Stimulated activated CD8-positive, alpha-beta memory T cell treated with anti-CD3 and anti-CD28 coated beads, Interleukin-12 subunit alpha, Interleukin-12 subunit beta, amount 100 ng/mL, for 1 hour (primary cell): ENCODE results near the gene HSPD1.

Experiments used
- DNase-seq: peaks from one replicate; pipeline ENCODE4 v3.0.0-alpha.2; 2020; ENCODE audit warnings: low read depth

The HSPD1 gene

GRCh38 chr2:197499594-197500502 is at the start of gene HSPD1, which contains the start of gene HSPE1:
Gene HSPD1 (minus strand): TSS chr2:197499840. CDS start chr2:197498848, 992 bp downstream.
Gene HSPE1 (plus strand): TSS chr2:197500379. CDS start chr2:197500437, 58 bp downstream.
- peak; percentile 95 for DNase-seq

GRCh38 chr2:197548582-197548981 is 48.9 kb upstream of the HSPD1 start:
- DNase-seq: no peak

DNA sequence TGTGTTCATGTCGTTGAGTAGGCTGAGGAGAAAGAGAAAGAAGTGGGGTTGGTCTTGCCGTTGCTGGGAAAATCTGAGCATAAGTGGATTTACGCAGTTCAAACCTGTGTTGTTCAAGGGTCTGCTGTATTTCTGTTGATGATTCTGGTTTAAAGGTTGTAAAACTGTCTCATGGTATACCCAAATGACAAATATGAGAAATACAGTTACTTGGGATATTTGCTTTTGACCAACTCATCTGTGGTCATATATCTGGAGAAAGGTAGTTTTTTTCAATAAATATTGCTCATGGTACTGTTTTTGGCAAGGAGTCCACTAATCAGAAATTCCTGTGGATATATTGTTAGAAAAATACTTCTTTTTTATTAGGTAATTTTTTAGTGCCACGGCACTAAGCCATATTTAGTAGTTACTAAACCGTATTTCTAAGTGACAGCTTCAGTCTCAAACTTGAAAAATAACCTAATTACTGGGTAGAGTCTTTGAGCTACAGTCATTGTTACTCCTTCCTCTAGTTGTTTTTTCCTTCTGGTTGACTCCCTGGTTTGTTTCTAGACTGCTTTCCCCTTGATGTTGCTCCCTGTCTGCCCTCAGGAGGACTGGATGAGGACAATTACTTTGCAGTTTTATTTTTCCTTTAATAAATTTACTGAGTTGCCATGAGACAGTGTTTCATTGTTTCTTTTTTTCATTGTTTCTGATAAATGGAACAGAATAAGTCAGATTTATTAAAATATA is 47.7 kb upstream of the HSPD1 start:
- DNase-seq: no peak

DNA sequence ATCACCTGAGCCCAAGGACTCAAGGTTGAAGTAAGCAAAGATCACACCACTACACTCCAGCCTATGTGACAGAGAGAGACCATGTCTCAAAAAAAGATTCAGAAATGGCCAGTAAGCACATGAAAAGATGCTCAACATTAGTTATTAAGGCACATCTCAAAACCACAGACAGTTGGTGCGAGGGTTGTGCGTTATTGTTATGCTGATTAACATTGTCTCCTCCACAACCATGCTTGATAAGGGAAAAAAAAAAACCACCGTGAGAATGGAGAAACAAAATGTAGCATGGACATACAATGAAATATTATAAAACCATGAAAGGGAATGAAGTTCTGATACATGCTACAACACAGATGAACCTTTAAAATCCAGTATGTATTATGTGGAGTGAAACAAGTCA is 43.6 kb upstream of the HSPD1 start:
- DNase-seq: no peak

- no peak for DNase-seq
These were observed 40.1 kb upstream of the HSPD1 start for GRCh38 chr2:197539734-197540133.

GRCh38 chr2:197538412-197538811 is 38.8 kb upstream of the HSPD1 start:
- no peak for DNase-seq

DNA sequence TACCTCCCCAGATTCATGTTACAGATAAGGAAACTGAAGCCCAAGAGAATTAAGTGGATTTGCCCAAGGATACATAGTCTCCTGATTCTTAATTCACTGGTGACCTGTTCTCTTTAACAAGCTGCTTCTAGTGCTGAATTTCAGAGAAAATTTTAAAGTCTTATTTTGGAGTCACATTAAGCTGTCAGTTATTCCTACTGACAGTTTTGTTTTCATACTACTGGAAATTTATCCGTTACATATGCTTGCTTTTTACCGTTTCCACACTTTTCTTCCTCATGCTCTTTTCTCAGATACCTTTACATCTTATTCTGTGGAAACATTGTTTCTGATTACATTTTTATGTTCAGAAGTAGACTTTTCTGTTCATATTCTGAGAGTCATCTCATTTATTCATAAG is 17.5 kb upstream of the HSPD1 start:
- no peak for DNase-seq

DNA sequence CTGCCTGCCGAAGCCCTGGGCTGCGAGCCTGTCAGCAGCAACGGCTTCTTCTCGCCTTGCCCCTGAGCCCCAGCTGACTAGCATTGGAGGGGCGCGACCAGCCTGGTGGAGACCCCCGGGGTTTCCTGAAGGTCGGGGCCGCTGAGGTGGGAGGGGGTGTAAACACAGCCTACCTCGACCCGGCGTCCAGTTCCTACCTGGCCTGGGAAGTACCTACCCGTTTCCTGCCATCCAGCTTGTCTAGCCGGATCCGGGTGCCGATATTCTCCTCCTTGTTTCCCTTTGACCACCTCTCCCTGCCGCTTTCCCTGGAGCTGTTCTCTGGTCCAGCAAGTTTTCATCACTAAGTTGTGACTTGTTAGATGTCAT is 16.7 kb upstream of the HSPD1 start:
- peak; percentile 2 for DNase-seq

- peak; percentile 86 for DNase-seq
These were observed 16.2 kb upstream of the HSPD1 start, which contains the start of gene MOB4 for GRCh38 chr2:197515739-197516392. Gene MOB4 (plus strand): TSS chr2:197516066. CDS start chr2:197516087, 21 bp downstream.

DNA sequence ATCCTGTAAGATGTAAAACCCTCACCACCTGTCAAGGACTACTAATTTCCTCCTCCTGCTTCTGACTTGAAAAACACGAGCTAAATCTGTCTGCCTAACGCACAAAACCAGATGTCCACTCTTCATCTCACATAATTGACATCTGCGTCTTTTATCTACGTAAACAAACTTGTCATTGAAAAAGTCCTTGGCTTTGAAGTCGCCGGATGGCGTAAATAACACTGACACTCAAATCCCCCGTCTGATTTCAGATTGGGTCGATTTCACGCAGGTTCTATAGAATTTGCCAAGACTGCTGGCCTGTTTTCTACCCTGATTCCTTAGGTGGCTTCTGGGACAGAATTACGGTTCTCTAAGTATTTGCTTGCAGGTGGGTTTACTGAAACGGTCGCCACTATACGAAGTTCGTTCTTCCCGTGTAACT is 15.7 kb upstream of the HSPD1 start:
- DNase-seq: no peak

DNA sequence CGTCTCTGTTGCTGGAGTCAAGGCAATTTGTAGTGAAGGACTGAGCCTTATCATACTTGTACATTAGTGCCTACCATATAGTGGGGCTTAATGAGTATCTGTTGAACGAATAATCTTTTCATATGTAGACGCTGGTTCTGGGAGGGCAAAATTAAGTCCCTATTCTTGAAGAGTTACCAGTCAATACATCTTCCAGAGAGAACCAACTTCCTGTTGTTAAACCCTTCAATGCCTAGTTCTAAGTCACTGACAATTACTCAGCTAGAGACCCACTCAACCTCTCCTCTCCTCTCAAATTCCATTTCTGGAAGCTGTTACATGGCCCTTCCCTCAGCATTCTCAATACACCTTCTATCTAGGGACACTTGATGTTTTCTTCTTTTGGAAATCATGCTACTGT is 15.1 kb upstream of the HSPD1 start:
- no peak for DNase-seq

- DNase-seq: no peak
These were observed 14.3 kb upstream of the HSPD1 start for GRCh38 chr2:197513915-197514314.

- DNase-seq: no peak
These were observed 7.0 kb upstream of the HSPD1 start for GRCh38 chr2:197506658-197507057.

GRCh38 chr2:197504512-197504911 is 4.9 kb upstream of the HSPD1 start:
- DNase-seq: no peak

- no peak for DNase-seq
These were observed 4.4 kb upstream of the HSPD1 start for GRCh38 chr2:197504000-197504399.

GRCh38 chr2:197502685-197503084 is 3.0 kb upstream of the HSPD1 start:
- DNase-seq: no peak

- no peak for DNase-seq
These were observed 2.6 kb upstream of the HSPD1 start for GRCh38 chr2:197502201-197502600.

DNA sequence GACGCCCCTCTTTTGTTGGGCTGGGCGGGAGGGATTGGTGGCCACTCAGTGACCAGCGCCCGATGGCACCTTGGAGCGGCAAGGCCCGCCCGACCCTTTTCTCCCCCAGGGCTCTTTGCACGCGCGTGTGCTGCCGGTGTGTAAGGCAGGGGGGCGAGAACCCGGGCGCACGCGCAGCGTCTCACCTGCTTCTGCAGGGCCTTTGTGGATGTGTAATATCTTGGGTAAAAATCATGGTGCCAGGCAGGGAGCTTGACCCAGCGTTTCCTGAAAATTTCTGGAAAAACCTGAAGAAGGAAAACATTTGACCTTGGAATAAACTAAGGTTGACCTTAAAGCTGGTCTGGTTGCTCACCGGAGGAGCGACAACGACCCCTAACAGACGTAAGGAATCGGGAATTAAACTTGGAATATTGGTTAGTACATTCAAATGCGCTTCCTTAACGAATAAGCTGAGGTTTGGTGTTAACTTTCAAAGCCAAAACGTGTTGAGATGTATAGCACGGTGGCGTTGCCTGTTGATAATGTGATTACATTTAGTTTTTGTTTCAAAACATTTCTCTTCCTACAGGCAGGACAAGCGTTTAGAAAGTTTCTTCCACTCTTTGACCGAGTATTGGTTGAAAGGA is 977 bp upstream of the HSPD1 start:
- no peak for DNase-seq

DNA sequence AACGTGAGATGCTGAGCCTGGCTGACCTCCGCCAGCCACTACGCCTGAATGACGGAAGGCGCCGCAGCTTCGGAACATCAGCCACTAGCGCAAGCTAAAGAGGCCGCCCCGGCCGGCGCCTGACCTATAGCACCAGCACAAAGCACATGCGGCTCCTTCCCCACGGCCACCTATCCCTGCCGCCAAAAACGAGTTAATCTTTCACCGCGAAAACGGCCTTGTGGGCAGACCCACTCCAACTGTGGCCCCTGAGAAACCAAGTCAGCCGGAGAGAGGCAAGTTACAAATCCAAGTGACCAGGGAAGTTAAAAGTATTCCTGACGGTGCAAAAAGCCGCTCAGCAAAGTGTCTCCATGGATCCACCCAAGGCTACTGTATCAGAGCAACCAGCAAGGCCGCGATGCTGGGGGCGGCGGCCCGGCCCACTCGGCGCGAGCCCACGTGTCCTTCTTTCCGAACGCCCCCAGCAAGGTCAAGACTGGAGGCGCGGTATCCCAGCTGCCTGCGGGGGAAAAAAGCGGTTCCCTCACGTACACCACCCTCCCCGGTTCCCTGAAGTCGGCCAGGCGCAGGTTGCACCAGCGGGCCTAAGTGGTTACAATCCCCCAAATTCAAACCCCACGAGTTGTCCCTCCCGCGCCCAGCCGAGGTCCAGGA is 575 bp downstream of the HSPD1 start:
- peak; percentile 19 for DNase-seq

- DNase-seq: no peak
These were observed 1.3 kb downstream of the HSPD1 start for GRCh38 chr2:197498235-197498936.

GRCh38 chr2:197497326-197497725 is 2.3 kb downstream of the HSPD1 start:
- DNase-seq: no peak
